Gastroesophageal sphincter (tissue), 4 donors: ENCODE results near the gene HOXA6. TPM values are rescaled to one million over a fixed set of nuclear protein-coding genes. Genes with fewer than 3 reads are reported as not detected.

ENCODE experiments used
- ATAC-seq: fragments of 150-250 bp; one replicate; pipeline ENCODE4 v1.9.1; 2016; ENCODE audit warnings: mild to moderate bottlenecking, moderate library complexity
- H3K27ac ChIP-seq, 4 donors: fragments of 200-600 bp; sonication (generic) in 3 of 4; 1 replicate in 3 of 4; 2 replicates in 1 of 4; pipeline ENCODE4 v1.5.1; 2016 to 2019
- H3K27me3 ChIP-seq: fragments of 200-600 bp; sonication (generic); one replicate; pipeline ENCODE4 v1.5.1; 2019
- H3K36me3 ChIP-seq, 2 donors: fragments of 200-600 bp; sonication (generic); one replicate each; pipeline ENCODE4 v1.5.1; 2019; ENCODE audit warnings: control low read depth in 1 of 2
- H3K4me1 ChIP-seq, 3 donors: fragments of 200-600 bp; sonication (generic); 1 replicate in 2 of 3; 2 replicates in 1 of 3; pipeline ENCODE4 v1.5.1; 2016 to 2019; ENCODE audit warnings: control low read depth in 2 of 3
- H3K4me3 ChIP-seq, 2 donors: fragments of 200-600 bp; sonication (generic); one replicate each; pipeline ENCODE4 v1.5.1; 2019; ENCODE audit warnings: mild to moderate bottlenecking in 1 of 2, moderate library complexity in 1 of 2
- H3K9me3 ChIP-seq, 3 donors: fragments of 200-600 bp; sonication (generic); one replicate each; pipeline ENCODE4 v1.5.1; 2017 to 2019; ENCODE audit warnings: control low read depth in 2 of 3
- EP300 ChIP-seq: sonication (generic); formaldehyde crosslinking; IDR thresholded peaks from one replicate; pipeline ENCODE4 v1.6.1; 2017; ENCODE audit warnings: antibody characterized with exemption, mild to moderate bottlenecking
- POLR2A ChIP-seq, 2 donors: fragments of 450-650 bp; IDR thresholded peaks; one replicate each; pipeline ENCODE4 v1.6.1; 2017; ENCODE audit warnings: antibody characterized with exemption in 2 of 2, mild to moderate bottlenecking in 2 of 2, moderate library complexity in 1 of 2
- POLR2AphosphoS5 ChIP-seq: sonication (generic); formaldehyde crosslinking; IDR thresholded peaks from one replicate; pipeline ENCODE4 v1.6.1; 2017; ENCODE audit warnings: antibody characterized with exemption
- WGBS, 2 donors: methylation state at CpG; one replicate each; pipeline ENCODE4 v1.1.5; 2018; ENCODE audit warnings: low coverage in 1 of 2; 5-methylcytosine and 5-hydroxymethylcytosine counted together
- total RNA-seq, 4 donors: library from RNA; depleted of rRNA; stranded (reverse); fragments of >200 nt; gene quantifications; one replicate each; pipeline ENCODE4 v1.1.0, GENCODE V29; 2016
- TF ChIP-seq, protein P1 (sequence below), 4 experiments: fragments of 200-600 bp in 2 of 4; fragments of 450-650 bp in 2 of 4; sonication (generic) in 1 of 4; IDR thresholded peaks; one replicate each; pipeline ENCODE4 v1.5.1; 2017 to 2019; ENCODE audit warnings: antibody characterized with exemption in 4 of 4, mild to moderate bottlenecking in 2 of 4, moderate library complexity in 2 of 4

HOXA6 gene
- total RNA-seq, 4 donors from 2014 or later = 0.46 to 12.7 TPM; not detected in 2

DNA sequence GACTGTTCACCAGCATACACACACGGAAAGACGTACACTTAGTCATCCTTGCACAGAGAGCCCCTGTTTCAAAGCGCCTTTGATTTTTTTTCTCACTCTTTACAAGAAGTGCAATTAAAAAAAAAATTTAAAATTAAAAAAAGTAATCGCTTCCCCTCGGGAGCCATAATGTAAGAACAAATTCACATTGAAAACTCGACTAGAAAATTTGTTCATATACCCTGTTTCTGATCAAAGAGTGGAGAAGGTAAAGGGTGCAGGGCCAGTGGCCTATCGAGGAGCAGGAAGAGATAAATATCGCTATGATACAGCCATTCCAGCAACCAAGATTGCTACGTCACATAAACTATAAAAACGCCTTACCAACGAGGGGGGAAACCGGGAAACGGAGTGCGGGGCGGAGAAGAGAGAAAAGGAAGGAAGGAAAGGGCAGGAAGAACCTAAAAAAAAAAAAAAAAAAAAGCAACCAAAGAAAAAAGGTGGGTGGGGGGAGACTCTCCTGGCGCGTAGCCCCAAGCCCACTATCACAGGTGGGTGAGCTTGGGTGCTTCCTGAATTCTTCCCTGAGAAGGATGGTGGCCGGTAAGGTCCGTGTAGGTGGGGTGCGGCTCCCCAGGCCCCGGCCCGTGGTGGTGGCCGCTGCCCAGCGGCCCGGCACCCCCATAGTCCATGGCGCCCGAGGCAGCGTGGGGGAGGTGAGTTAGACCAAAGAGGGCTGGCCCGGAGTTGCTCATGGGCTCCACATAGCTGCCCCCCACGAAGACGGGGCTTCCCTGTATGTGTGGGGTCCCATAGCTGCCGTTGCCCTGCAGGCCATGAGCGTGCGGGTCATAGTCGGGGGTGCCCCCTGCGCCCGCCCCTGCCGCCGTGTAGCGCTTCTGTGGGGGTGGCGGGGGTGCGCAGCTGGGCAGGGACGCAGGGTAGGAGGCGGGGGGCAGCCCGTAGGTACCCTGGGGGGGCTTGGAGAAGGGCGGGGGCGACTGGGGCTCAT is 39.9 kb downstream of the HOXA6 start:
- TF ChIP-seq EP300 = no peak
- TF ChIP-seq POLR2AphosphoS5 = peak; percentile 62
- Histone ChIP-seq H3K4me3 (peak overlapping the region; percentile 57 to 96), H3K27me3 (no peaks in the 10 kb centered on the region), H3K36me3 (no peaks in the 10 kb centered on the region), H3K4me1 (peaks cover 0 to 82% (median 21%) of the 10 kb centered on the region in 3 donors), H3K27ac (peak overlapping the region; percentile 94 to 99 (median 98)), H3K9me3 (no peaks in the 10 kb centered on the region)
- peak; percentile 2 for ATAC-seq
- WGBS, 2 donors = 3 to 15% methylated on average over 13 to 28 of the region's 47 CpGs

DNA sequence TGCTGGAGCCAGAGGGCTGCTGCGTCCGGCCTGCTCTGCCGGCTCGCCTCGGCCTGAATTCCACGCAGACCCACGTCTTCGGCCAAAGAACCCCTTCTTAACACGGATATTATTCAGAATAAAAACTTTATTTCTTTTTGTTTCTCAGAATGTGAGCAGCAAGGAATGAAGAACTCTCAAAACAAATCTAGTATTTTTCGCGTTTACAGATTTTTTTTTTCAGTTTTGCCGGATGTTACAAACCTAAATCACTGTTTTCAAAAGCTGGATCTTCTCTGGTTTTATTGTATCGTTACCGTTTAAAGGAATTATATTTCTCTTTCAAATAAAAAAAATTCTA is 40.7 kb downstream of the HOXA6 start:
- TF ChIP-seq, protein P1, sequence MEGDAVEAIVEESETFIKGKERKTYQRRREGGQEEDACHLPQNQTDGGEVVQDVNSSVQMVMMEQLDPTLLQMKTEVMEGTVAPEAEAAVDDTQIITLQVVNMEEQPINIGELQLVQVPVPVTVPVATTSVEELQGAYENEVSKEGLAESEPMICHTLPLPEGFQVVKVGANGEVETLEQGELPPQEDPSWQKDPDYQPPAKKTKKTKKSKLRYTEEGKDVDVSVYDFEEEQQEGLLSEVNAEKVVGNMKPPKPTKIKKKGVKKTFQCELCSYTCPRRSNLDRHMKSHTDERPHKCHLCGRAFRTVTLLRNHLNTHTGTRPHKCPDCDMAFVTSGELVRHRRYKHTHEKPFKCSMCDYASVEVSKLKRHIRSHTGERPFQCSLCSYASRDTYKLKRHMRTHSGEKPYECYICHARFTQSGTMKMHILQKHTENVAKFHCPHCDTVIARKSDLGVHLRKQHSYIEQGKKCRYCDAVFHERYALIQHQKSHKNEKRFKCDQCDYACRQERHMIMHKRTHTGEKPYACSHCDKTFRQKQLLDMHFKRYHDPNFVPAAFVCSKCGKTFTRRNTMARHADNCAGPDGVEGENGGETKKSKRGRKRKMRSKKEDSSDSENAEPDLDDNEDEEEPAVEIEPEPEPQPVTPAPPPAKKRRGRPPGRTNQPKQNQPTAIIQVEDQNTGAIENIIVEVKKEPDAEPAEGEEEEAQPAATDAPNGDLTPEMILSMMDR (IDR thresholded peaks at IDR 0.05) = no peak
- TF ChIP-seq POLR2A (IDR thresholded peaks at IDR 0.05) = no peak
- no peak for TF ChIP-seq POLR2AphosphoS5
- no peak for TF ChIP-seq EP300
- H3K9me3 ChIP-seq = no peaks in the 10 kb centered on the region
- ATAC-seq = no peak
- no peaks in the 10 kb centered on the region for H3K27me3 ChIP-seq
- H3K36me3 ChIP-seq = no peaks in the 10 kb centered on the region
- peak overlapping the region; percentile 38 to 96 for H3K4me3 ChIP-seq
- H3K27ac ChIP-seq = peak overlapping the region; percentile 94 to 99 (median 98)
- peaks cover 0 to 74% (median 21%) of the 10 kb centered on the region in 3 donors for H3K4me1 ChIP-seq
- 3 to 4% methylated on average over 12 of the region's 14 CpGs for WGBS, 2 donors

DNA sequence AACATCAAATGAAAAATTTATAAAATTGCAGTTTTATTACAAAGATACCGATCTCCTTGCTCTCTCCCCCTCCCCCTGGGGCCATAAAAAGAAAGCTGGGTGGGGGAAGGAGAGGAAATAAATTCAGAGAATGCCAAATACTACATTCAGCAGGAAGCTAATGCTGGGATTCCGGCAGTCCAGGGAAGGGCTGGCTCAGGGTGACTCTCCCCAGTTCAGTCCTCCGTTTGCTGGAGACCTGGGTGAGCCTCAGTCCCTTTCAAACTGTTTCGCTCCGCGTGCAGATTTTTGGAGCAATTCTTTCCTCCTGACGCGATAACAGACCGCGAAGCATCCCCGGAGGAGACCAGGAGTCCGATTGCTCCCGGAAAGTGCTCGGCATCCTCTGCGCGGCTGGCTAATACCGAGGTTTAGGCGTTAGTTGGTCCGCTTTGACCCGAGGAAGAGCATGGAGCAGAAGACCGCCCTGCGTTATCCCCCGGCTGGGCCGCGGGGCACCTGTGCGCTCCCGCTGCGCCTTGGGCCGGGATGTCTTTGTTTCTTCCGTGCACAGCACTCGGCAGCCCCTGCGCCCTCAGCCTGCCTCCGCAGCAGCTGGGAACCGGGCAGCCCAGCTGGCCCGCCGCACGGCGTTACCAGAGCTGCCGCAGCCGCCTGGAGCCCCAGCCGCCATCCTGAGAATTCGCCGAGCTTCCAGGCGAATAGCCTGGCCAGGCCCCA is 41.2 kb downstream of the HOXA6 start:
- H3K36me3 ChIP-seq = no peaks in the 10 kb centered on the region
- no peak for ATAC-seq
- WGBS, 2 donors = 3% methylated on average over 3 to 6 of the region's 44 CpGs
- TF ChIP-seq, protein P1 (IDR thresholded peaks at IDR 0.05) = no peak
- peak; percentile 9 to 17 for TF ChIP-seq POLR2A (IDR thresholded peaks at IDR 0.05)
- no peak for TF ChIP-seq POLR2AphosphoS5
- no peak for TF ChIP-seq EP300
- no peaks in the 10 kb centered on the region for H3K9me3 ChIP-seq
- H3K27me3 ChIP-seq = no peaks in the 10 kb centered on the region
- peaks cover 0 to 69% (median 17%) of the 10 kb centered on the region in 3 donors for H3K4me1 ChIP-seq
- peak overlapping the region; percentile 94 to 99 (median 98) for H3K27ac ChIP-seq
- peak overlapping the region; percentile 38 to 96 for H3K4me3 ChIP-seq

DNA sequence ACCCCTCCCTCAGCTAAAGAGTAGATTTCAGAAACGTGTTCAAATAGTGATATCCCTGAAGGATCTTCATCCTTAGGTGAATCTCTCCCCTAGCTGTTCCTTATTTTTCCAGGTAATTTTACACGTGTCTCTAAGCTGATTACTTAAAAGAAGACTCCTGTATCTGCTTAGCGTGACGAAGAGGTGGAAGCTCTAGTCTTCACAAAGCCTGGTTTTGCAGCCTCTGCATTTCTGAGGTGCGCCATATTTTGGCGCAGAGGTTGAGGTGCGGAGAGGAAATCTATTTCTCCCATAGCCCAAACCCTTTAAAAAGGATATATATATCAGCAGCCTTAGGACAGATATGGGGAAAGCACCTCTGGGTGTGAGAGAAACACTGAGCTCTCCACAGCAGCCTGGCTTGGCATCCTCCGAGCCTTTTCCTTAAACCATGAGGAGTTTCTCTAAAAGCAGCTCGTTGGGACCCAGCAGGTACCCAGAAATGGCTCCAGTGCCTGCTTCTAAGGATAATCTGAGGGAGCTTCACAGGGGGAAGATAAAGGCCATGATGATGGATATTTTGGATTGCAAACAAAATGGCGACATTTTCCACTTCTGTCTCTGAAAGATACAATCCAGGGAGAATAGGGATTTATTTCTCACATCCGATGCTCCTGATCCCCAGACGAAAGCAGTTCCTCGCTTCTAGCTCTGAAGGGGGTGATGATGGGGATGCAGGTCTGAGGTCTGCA is 42.1 kb downstream of the HOXA6 start:
- WGBS, 2 donors = 31 to 42% methylated on average over 9 to 13 of the region's 13 CpGs
- TF ChIP-seq POLR2A (IDR thresholded peaks at IDR 0.05) (no peak), POLR2AphosphoS5 (no peak)
- Histone ChIP-seq H3K27me3 (no peaks in the 10 kb centered on the region), H3K36me3 (no peaks in the 10 kb centered on the region), H3K9me3 (no peaks in the 10 kb centered on the region), H3K4me1 (peaks cover 0 to 67% (median 14%) of the 10 kb centered on the region in 3 donors), H3K27ac (peak overlapping the region; percentile 94 to 99 (median 98)), H3K4me3 (peak overlapping the region; percentile 38 to 96)
- ATAC-seq = no peak

DNA sequence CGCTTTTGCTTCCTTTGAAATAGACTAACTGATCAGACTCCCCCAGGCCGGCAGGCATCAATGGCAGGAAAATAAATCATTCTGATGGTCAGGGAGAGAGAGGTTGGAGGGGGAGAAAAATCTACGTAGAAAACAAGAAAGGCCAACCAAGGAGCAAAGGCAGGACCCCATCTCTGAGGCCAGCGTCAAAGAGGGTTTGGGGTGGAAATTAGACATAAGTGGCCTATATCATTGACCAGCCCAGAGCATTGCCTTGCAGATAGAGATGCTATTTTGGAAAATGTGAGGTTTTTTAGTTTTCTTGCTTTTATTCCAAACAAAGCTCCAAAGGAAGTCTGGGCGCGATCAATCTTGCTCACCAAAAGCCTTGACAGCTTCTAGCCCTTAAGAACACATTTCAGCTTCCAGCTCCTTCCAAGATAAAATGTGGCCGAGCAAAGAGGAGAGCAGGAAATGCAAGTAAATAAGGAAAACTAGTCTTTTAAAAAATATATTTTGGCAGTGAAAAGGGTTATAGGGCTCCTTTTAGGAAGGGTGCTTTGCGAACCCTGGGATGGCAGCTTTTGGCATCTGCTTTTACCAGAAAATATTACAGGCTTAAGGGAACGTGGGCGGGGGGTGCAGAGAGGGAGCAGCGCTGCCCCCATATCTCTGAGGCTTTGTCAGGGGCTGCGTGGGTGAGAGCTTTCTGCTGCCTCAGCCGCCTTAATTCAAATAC is 43.1 kb downstream of the HOXA6 start:
- H3K4me3 ChIP-seq = peak overlapping the region; percentile 48 to 96
- no peaks in the 10 kb centered on the region for H3K36me3 ChIP-seq
- TF ChIP-seq, protein P1 (IDR thresholded peaks at IDR 0.05) = no peak
- peak; percentile 4 for TF ChIP-seq POLR2AphosphoS5
- no peaks in the 10 kb centered on the region for H3K27me3 ChIP-seq
- no peak for ATAC-seq
- 6 to 21% methylated on average over 11 to 13 of the region's 13 CpGs for WGBS, 2 donors
- H3K4me1 ChIP-seq = peaks cover 0 to 67% (median 10%) of the 10 kb centered on the region in 3 donors
- H3K27ac ChIP-seq = peak overlapping the region; percentile 94 to 99 (median 98)
- H3K9me3 ChIP-seq = no peaks in the 10 kb centered on the region
